Chondrocyte (in vitro differentiated cells): ENCODE data around the gene OSBPL6. TPM values are rescaled to one million over a fixed set of nuclear protein-coding genes. Genes with fewer than 3 reads are reported as not detected.

ENCODE experiments used
- DNase-seq: peaks from one replicate; pipeline ENCODE4 v3.0.0; 2021; ENCODE audit warnings: mixed read lengths, low spot score
- H3K27ac Mint-ChIP-seq: one replicate; pipeline ENCODE4 v1.8.0; 2021; ENCODE audit warnings: mild to moderate bottlenecking, moderate library complexity, mixed read lengths; ENCODE audit not compliant: unreplicated experiment
- H3K27me3 Mint-ChIP-seq: 2 replicates; pipeline ENCODE4 v1.8.0; 2021; ENCODE audit warnings: low read depth, mixed read lengths
- H3K36me3 Mint-ChIP-seq: 2 replicates; pipeline ENCODE4 v1.8.0; 2021; ENCODE audit warnings: low read depth, mixed read lengths
- H3K4me1 Mint-ChIP-seq: 2 replicates; pipeline ENCODE4 v1.8.0; 2021; ENCODE audit warnings: low read depth, mild to moderate bottlenecking, mixed read lengths
- H3K4me3 Mint-ChIP-seq: one replicate; pipeline ENCODE4 v1.8.0; 2021; ENCODE audit warnings: mild to moderate bottlenecking, moderate library complexity, mixed read lengths; ENCODE audit not compliant: unreplicated experiment
- H3K9me3 Mint-ChIP-seq: 2 replicates; pipeline ENCODE4 v1.8.0; 2021; ENCODE audit warnings: low read depth, mixed read lengths
- CTCF ChIP-seq: fragments of 200-600 bp; sonication (generic); IDR thresholded peaks from 2 replicates; pipeline ENCODE4 v1.5.0; 2021; ENCODE audit warnings: antibody characterized with exemption, mild to moderate bottlenecking, moderate library complexity
- total RNA-seq: library from RNA; stranded (reverse); gene quantifications from 3 replicates; pipeline ENCODE4 v1.2.1, GENCODE V29; 2021

The OSBPL6 gene
- total RNA-seq, 1 donor from 2014 or later = 10.3 TPM

- Mint-ChIP-seq H3K27ac (no peak overlapping the region), H3K27me3 (no peaks in the 10 kb centered on the region), H3K4me1 (peaks cover 11% of the 10 kb centered on the region), H3K9me3 (no peaks in the 10 kb centered on the region), H3K36me3 (no peaks in the 10 kb centered on the region), H3K4me3 (no peak overlapping the region)
- TF ChIP-seq CTCF = no peak
- DNase-seq = no peak
Measured at GRCh38 chr2:178199334-178199733, 5.0 kb downstream of the OSBPL6 start.

GRCh38 chr2:178200331-178200730 lies 6.0 kb downstream of the OSBPL6 start:
- TF ChIP-seq CTCF = no peak

GRCh38 chr2:178202927-178203326 lies 8.6 kb downstream of the OSBPL6 start:
- Mint-ChIP-seq H3K27me3 (no peaks in the 10 kb centered on the region), H3K4me3 (no peak overlapping the region), H3K9me3 (no peaks in the 10 kb centered on the region), H3K4me1 (peaks cover 12% of the 10 kb centered on the region), H3K36me3 (no peaks in the 10 kb centered on the region), H3K27ac (no peak overlapping the region)
- DNase-seq = no peak
- no peak for TF ChIP-seq CTCF

More at GRCh38 chr2:178200331-178200730, 6.0 kb downstream of the OSBPL6 start:
- no peaks in the 10 kb centered on the region for H3K27me3 Mint-ChIP-seq
- peaks cover 9% of the 10 kb centered on the region for H3K4me1 Mint-ChIP-seq
- no peaks in the 10 kb centered on the region for H3K36me3 Mint-ChIP-seq
- no peak overlapping the region for H3K4me3 Mint-ChIP-seq
- no peaks in the 10 kb centered on the region for H3K9me3 Mint-ChIP-seq
- no peak overlapping the region for H3K27ac Mint-ChIP-seq
- no peak for DNase-seq

GRCh38 chr2:178204977-178205376 lies 10.7 kb downstream of the OSBPL6 start:
- Mint-ChIP-seq H3K4me3 (no peak overlapping the region), H3K27me3 (no peaks in the 10 kb centered on the region), H3K27ac (no peak overlapping the region), H3K4me1 (peaks cover 12% of the 10 kb centered on the region), H3K36me3 (no peaks in the 10 kb centered on the region), H3K9me3 (no peaks in the 10 kb centered on the region)
- no peak for DNase-seq
- no peak for TF ChIP-seq CTCF

GRCh38 chr2:178205853-178206521 lies 11.7 kb downstream of the OSBPL6 start:
- Mint-ChIP-seq H3K4me1 (peaks cover 12% of the 10 kb centered on the region), H3K27ac (no peak overlapping the region), H3K9me3 (no peaks in the 10 kb centered on the region), H3K36me3 (no peaks in the 10 kb centered on the region), H3K4me3 (no peak overlapping the region), H3K27me3 (no peaks in the 10 kb centered on the region)
- TF ChIP-seq CTCF = no peak
- no peak for DNase-seq
